HepG2 (cell line): Measurements from ENCODE around the gene CHCHD1. TPM values are rescaled to one million over a fixed set of nuclear protein-coding genes. Genes with fewer than 3 reads are reported as not detected.

Experiments
- ARID4A ChIP-seq: sonication (generic); formaldehyde crosslinking; IDR thresholded peaks from 2 replicates; pipeline ENCODE4 v1.5.0; 2020; ENCODE audit warnings: mild to moderate bottlenecking, missing genetic modification reagents, borderline replicate concordance
- ARNTL ChIP-seq: sonication (generic); formaldehyde crosslinking; IDR thresholded peaks from 2 replicates; pipeline ENCODE4 v1.4.0; 2020; ENCODE audit warnings: mild to moderate bottlenecking, missing genetic modification reagents
- KLF16 ChIP-seq, 2 experiments: sonication (generic) in 1 of 2; formaldehyde crosslinking in 1 of 2; IDR thresholded peaks; 2 replicates each; pipeline versions ENCODE4 v1.6.1 to v1.8.0; 2016 to 2023; ENCODE audit warnings: missing genetic modification reagents in 2 of 2, missing compliant biosample characterization in 1 of 2
- MIER2 ChIP-seq: IDR thresholded peaks from 2 replicates; pipeline ENCODE4 v1.6.1; 2016; ENCODE audit warnings: missing biosample characterization, missing genetic modification reagents
- MZF1 ChIP-seq: sonication (generic); formaldehyde crosslinking; IDR thresholded peaks from 2 replicates; pipeline ENCODE4 v1.8.1; 2023; ENCODE audit warnings: mild to moderate bottlenecking, missing genetic modification reagents, borderline replicate concordance
- NFE2L2 ChIP-seq: fragments of 150-350 bp; IDR thresholded peaks from 2 replicates; pipeline ENCODE4 v1.6.1; 2014; ENCODE audit warnings: low read length
- PATZ1 ChIP-seq: sonication (generic); formaldehyde crosslinking; IDR thresholded peaks from 2 replicates; pipeline ENCODE4 v1.4.0; 2020; ENCODE audit warnings: missing genetic modification reagents
- PRMT3 ChIP-seq: sonication (generic); formaldehyde crosslinking; IDR thresholded peaks from 2 replicates; pipeline ENCODE4 v1.8.1; 2022; ENCODE audit warnings: low read depth, mild to moderate bottlenecking, moderate library complexity, missing genetic modification reagents, borderline replicate concordance
- SAP130 ChIP-seq: IDR thresholded peaks from 2 replicates; pipeline ENCODE4 v1.6.1; 2016; ENCODE audit warnings: low read depth
- SIN3A ChIP-seq: IDR thresholded peaks from 2 replicates; pipeline ENCODE4 v1.6.1; 2011; ENCODE audit warnings: low read depth, mild to moderate bottlenecking, control low read depth, low read length, borderline replicate concordance
- SKIL ChIP-seq: sonication (generic); formaldehyde crosslinking; IDR thresholded peaks from 2 replicates; pipeline ENCODE4 v1.8.0; 2022; ENCODE audit warnings: missing genetic modification reagents, mild to moderate bottlenecking, moderate library complexity, borderline replicate concordance
- SNAI1 ChIP-seq: sonication (generic); formaldehyde crosslinking; IDR thresholded peaks from 2 replicates; pipeline ENCODE4 v1.5.0; 2020; ENCODE audit warnings: mild to moderate bottlenecking, missing genetic modification reagents, borderline replicate concordance
- TIGD3 ChIP-seq: sonication (generic); formaldehyde crosslinking; IDR thresholded peaks from 2 replicates; pipeline ENCODE4 v1.5.1; 2020; ENCODE audit warnings: mild to moderate bottlenecking, missing genetic modification reagents, borderline replicate concordance
- ZBTB34 ChIP-seq: sonication (generic); formaldehyde crosslinking; IDR thresholded peaks from 2 replicates; pipeline ENCODE4 v1.8.0; 2022; ENCODE audit warnings: mild to moderate bottlenecking, missing genetic modification reagents
- ZNF160 ChIP-seq: sonication (generic); formaldehyde crosslinking; IDR thresholded peaks from 2 replicates; pipeline ENCODE4 v1.8.0; 2022; ENCODE audit warnings: mild to moderate bottlenecking, inconsistent platforms, missing genetic modification reagents
- ZNF230 ChIP-seq: sonication (generic); formaldehyde crosslinking; IDR thresholded peaks from 2 replicates; pipeline ENCODE4 v1.4.0; 2020; ENCODE audit warnings: mild to moderate bottlenecking, missing genetic modification reagents
- polyA plus RNA-seq, 8 experiments: library from polyadenylated mRNA; depleted of rRNA in 3 of 8; stranded (reverse) in 7 of 8; unstranded in 1 of 8; fragments of >200 nt; fragmentation: Illumina TruSeq in 4 of 8; extraction: Trizol in 4 of 8; gene quantifications; 2 replicates each; pipeline versions ENCODE4 v1.2.1 to v1.2.3, GENCODE V29; 2011 to 2016; ENCODE audit warnings: low read depth in 4 of 8, missing spikeins in 1 of 8, mixed read lengths in 1 of 8; ENCODE audit not compliant: insufficient read depth in 1 of 8
- total RNA-seq, 5 experiments: library from RNA; depleted of rRNA; stranded (reverse); fragments of >200 nt; fragmentation: Illumina TruSeq; extraction: Trizol; gene quantifications; 2 replicates each; pipeline ENCODE4 v1.2.3, GENCODE V29; 2016; ENCODE audit warnings: low read depth in 1 of 5

CHCHD1 gene
- total and polyA plus RNA-seq, 2 of the 13 experiments (the other 11 are each of a cell fraction or from before 2014, with no cell fraction given) = 36.9 to 71.2 TPM

- TF ChIP-seq KLF16 (CRISPR knock-in tag; IDR thresholded peaks at IDR 0.05) = peak; percentile 39 to 52; a peak in 1 of 4 replicates
- TF ChIP-seq SAP130 = peak; percentile 97
- no peak for TF ChIP-seq SKIL (CRISPR knock-in tag)
- TF ChIP-seq MIER2 (CRISPR knock-in tag) = no peak
- no peak for TF ChIP-seq PRMT3
- TF ChIP-seq NFE2L2 = no peak
- TF ChIP-seq ZBTB34 (CRISPR knock-in tag) = no peak; the same call in 1 of the 2 replicates
- TF ChIP-seq SNAI1 (CRISPR knock-in tag) = no peak
- 0 out of 2 replicates have a peak, but pooled peaks have one; percentile 84 for TF ChIP-seq SIN3A
- no peak for TF ChIP-seq TIGD3 (CRISPR knock-in tag)
- no peak for TF ChIP-seq ZNF230 (CRISPR knock-in tag)
- no peak for TF ChIP-seq ARNTL (CRISPR knock-in tag)
- no peak; the same call in 1 of the 2 replicates for TF ChIP-seq PATZ1 (CRISPR knock-in tag)
- TF ChIP-seq MZF1 (CRISPR knock-in tag) = no peak
- peak; percentile 94 for TF ChIP-seq ARID4A (CRISPR knock-in tag)
- no peak; the same call in 1 of the 2 replicates for TF ChIP-seq ZNF160 (CRISPR knock-in tag)
Measured at GRCh38 chr10:73781879-73782748, at the start of gene CHCHD1 (continued).
